Thoracic aorta (tissue), 2 donors: ENCODE measurements around the gene SLC49A3. TPM values are rescaled to one million over a fixed set of nuclear protein-coding genes. Genes with fewer than 3 reads are reported as not detected.
"Not testable (repeated sequence)": the region's sequence is repeated elsewhere in the genome, so short reads cannot be mapped to it uniquely, and the experiment has no call there.

Experiments
- ATAC-seq: fragments of 150-250 bp; one replicate; pipeline ENCODE4 v1.8.0; 2017; ENCODE audit warnings: low read depth; ENCODE audit not compliant: insufficient number of reproducible peaks, low FRiP score
- DNase-seq: peaks from one replicate; pipeline ENCODE4 v3.0.0-alpha.2; 2020; ENCODE audit warnings: low spot score
- H3K27ac ChIP-seq, 2 donors: fragments of 200-600 bp; sonication (generic); 1 replicate in 1 of 2; 2 replicates in 1 of 2; pipeline ENCODE4 v1.5.1; 2016; ENCODE audit warnings: mild to moderate bottlenecking in 2 of 2, moderate library complexity in 2 of 2
- H3K27me3 ChIP-seq: fragments of 200-600 bp; sonication (generic); replicated peaks from 2 replicates; pipeline ENCODE4 v1.6.0; 2016; ENCODE audit warnings: mild to moderate bottlenecking; ENCODE audit not compliant: insufficient read depth
- H3K36me3 ChIP-seq: fragments of 200-600 bp; sonication (generic); one replicate; pipeline ENCODE4 v1.5.1; 2016
- H3K4me1 ChIP-seq, 2 donors: fragments of 200-600 bp; sonication (generic); 1 replicate in 1 of 2; 2 replicates in 1 of 2; pipeline versions ENCODE4 v1.5.1 to v1.6.0; 2016; ENCODE audit warnings: low read depth in 2 of 2, mild to moderate bottlenecking in 1 of 2; ENCODE audit not compliant: control insufficient read depth in 1 of 2
- H3K4me3 ChIP-seq: fragments of 200-600 bp; sonication (generic); 2 replicates; pipeline ENCODE4 v1.5.1; 2016; ENCODE audit warnings: mild to moderate bottlenecking
- H3K9me3 ChIP-seq: fragments of 200-600 bp; sonication (generic); 2 replicates; pipeline ENCODE4 v1.5.1; 2016
- total RNA-seq, 2 donors: library from RNA; depleted of rRNA; stranded (reverse); fragments of >200 nt; gene quantifications; one replicate each; pipeline versions ENCODE4 v1.1.0 to v1.2.3, GENCODE V29; 2016
- TF ChIP-seq, protein P1 (sequence below): fragments of 200-600 bp; sonication (generic); IDR thresholded peaks from one replicate; pipeline ENCODE4 v1.5.1; 2019; ENCODE audit warnings: antibody characterized with exemption

Gene SLC49A3
- total RNA-seq, 2 donors from 2014 or later = 9.1 to 26.0 TPM

DNA sequence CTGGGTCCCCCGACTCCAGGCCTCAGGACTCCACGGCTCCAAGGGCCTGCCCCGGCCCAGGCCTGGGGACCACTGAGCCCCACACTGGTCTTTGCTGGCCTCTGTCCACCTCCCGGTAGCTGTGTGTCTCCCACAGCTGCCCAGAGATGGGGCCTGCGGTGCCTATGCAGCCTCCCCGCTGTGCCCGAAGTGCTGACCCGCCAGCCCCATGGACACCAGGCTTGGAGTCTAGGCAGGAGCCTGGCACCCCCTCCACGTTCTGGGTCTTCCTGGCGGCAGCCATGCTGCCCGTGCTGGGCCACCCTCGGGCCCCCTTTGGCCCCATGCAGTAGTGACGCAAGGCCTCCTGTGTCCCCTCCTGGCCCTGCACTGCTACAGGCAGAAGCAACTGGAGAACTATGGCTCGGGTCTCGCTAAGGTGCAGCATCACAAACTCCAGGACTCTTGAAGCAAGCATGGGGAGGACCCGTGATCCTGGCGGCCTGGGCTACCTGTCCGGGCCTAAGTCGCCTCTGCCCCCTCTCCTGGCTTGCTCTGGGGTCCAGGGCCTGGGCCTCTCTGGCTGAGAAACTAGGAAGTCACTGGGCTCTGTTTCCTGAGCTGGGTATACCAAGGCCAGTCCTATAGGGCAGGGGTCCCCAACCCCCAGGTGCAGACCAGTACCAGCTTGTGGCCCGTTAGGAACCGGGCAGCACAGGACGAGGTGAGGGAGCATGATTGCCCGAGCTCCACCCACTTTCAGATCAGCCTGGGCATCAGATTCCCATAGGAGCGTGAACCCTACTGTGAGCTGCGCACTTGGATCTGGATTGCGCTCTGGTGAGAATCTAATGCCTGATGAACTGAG lies 13.7 kb downstream of the SLC49A3 start:
- ATAC-seq (no peak), DNase-seq (no peak)
- no peaks in the 10 kb centered on the region for H3K9me3 ChIP-seq
- TF ChIP-seq, protein P1, sequence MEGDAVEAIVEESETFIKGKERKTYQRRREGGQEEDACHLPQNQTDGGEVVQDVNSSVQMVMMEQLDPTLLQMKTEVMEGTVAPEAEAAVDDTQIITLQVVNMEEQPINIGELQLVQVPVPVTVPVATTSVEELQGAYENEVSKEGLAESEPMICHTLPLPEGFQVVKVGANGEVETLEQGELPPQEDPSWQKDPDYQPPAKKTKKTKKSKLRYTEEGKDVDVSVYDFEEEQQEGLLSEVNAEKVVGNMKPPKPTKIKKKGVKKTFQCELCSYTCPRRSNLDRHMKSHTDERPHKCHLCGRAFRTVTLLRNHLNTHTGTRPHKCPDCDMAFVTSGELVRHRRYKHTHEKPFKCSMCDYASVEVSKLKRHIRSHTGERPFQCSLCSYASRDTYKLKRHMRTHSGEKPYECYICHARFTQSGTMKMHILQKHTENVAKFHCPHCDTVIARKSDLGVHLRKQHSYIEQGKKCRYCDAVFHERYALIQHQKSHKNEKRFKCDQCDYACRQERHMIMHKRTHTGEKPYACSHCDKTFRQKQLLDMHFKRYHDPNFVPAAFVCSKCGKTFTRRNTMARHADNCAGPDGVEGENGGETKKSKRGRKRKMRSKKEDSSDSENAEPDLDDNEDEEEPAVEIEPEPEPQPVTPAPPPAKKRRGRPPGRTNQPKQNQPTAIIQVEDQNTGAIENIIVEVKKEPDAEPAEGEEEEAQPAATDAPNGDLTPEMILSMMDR = no peak
- no peaks in the 10 kb centered on the region for H3K27me3 ChIP-seq
- peak overlapping the region in 1 of 2 donors; percentile 74 for H3K27ac ChIP-seq
- peaks cover 20% of the 10 kb centered on the region for H3K36me3 ChIP-seq
- peak overlapping the region; percentile 88 for H3K4me3 ChIP-seq
- H3K4me1 ChIP-seq = peaks cover 13 to 17% of the 10 kb centered on the region in 2 donors

GRCh38 chr4:674172-675035 lies 14.5 kb downstream of the SLC49A3 start, which contains the start of the genes ATP5ME and MYL5:
Gene ATP5ME, minus strand, starts transcription at chr4:674276. Its CDS starts 29 bp downstream, at chr4:674247.
Gene MYL5, plus strand, starts transcription at chr4:674542. Its CDS starts 3,485 bp downstream, at chr4:678027.
- peak; percentile 90 for DNase-seq
- H3K36me3 ChIP-seq = peaks cover 20% of the 10 kb centered on the region
- peak within 1 kb of the TSS; percentile 74 to 79 for H3K27ac ChIP-seq
- H3K9me3 ChIP-seq = no peaks in the 10 kb centered on the region
- peak; percentile 92 for ATAC-seq
- TF ChIP-seq, protein P1 = peak; percentile 68
- H3K4me1 ChIP-seq = peaks cover 13 to 17% of the 10 kb centered on the region in 2 donors
- peak within 1 kb of the TSS; percentile 88 for H3K4me3 ChIP-seq
- no peaks in the 10 kb centered on the region for H3K27me3 ChIP-seq

DNA sequence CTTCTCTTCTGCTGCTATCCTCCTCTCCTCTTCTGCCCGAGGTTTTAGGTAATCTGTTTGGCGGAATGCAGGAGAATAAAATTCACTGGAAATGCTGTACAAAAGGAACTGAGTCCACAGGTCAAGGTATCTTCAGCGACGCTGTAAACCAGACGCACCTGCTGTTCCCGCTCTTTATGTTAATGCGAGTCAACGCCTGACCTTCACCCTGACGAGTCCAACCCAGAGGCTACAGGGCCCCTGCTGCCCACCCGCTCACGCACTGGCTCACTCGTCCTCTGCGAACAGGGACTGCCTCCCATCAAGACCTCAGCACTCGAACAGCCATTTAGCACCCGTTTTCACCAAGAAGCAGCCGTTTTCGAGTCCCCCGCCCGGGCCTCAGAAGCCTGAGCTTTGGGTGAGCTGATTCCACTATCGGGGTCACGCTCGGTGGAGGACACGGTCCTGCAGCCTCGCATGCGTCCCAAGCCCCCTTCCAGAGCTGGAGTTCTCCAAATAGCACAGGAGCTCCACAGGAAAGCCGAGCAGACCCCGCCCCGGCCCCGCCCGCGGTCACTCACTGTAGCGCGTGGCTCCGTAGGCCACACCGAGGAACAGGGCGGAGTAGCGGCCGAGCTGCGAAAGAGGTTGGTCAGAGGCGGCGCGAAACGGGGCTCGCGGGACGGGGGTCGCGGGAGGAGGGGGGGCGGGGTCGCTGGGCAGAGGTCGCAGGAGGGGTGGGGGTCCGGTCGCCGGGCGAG lies 15.4 kb downstream of the SLC49A3 start:
- H3K36me3 ChIP-seq = peaks cover 20% of the 10 kb centered on the region
- peaks cover 13 to 17% of the 10 kb centered on the region in 2 donors for H3K4me1 ChIP-seq
- no peaks in the 10 kb centered on the region for H3K9me3 ChIP-seq
- no peak overlapping the region for H3K27ac ChIP-seq
- ATAC-seq (no peak), DNase-seq (no peak)
- H3K27me3 ChIP-seq = no peaks in the 10 kb centered on the region
- TF ChIP-seq, protein P1 = no peak
- H3K4me3 ChIP-seq = peak overlapping the region; percentile 88

- H3K27me3 ChIP-seq = no peaks in the 10 kb centered on the region
- no peak overlapping the region for H3K4me3 ChIP-seq
- H3K9me3 ChIP-seq = no peaks in the 10 kb centered on the region
- no peak overlapping the region for H3K27ac ChIP-seq
- no peak for DNase-seq
- H3K36me3 ChIP-seq = peaks cover 20% of the 10 kb centered on the region
- no peak for ATAC-seq
- H3K4me1 ChIP-seq = peaks cover 13 to 17% of the 10 kb centered on the region in 2 donors
- TF ChIP-seq, protein P1 = no peak
Measured at GRCh38 chr4:671769-672168, 17.2 kb downstream of the SLC49A3 start.

GRCh38 chr4:669806-670559 lies 19.0 kb downstream of the SLC49A3 start:
- ATAC-seq, H3K4me3 ChIP-seq, DNase-seq, H3K27me3 ChIP-seq, H3K27ac ChIP-seq, H3K9me3 ChIP-seq: not testable (repeated sequence)
- H3K36me3 ChIP-seq = peaks cover 20% of the 10 kb centered on the region
- peaks cover 8 to 10% of the 10 kb centered on the region in 2 donors for H3K4me1 ChIP-seq

- not testable (repeated sequence) for H3K4me3 ChIP-seq, DNase-seq, H3K4me1 ChIP-seq, H3K27ac ChIP-seq, H3K27me3 ChIP-seq, ATAC-seq, H3K9me3 ChIP-seq
- H3K36me3 ChIP-seq = peaks cover 20% of the 10 kb centered on the region
Measured at GRCh38 chr4:668219-668618, 20.7 kb downstream of the SLC49A3 start.
